ENCODE data around the gene GRM3.
A peak's percentile ranks its signal among the peaks of the same experiment; 100 is the strongest.

GRM3 gene

DNA sequence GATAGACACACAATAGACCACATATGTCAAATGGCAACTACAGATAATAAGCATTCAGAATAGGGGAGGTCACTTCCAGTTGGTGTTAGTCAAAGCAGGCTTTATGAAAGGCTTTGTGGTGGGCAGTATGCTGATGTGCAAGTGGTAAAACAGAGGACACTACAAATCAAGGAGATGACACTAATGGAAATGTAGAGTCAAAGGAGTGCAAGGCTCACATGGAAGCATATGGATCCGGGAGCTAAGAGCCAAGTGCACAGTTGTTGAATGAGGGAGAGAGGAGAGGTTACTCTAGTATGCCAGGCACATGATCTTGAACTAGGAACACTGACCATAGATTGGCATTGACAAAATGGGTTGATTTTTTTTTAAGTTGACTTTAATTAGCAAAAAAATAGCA, 62.7 kb downstream of the GRM3 start:
- DNase-seq, result peak in 1 of 2 experiments; percentile 11

GRCh38 chr7:86708031-86708680, 64.4 kb downstream of the GRM3 start:
- peak; percentile 56 to 87 for DNase-seq

DNA sequence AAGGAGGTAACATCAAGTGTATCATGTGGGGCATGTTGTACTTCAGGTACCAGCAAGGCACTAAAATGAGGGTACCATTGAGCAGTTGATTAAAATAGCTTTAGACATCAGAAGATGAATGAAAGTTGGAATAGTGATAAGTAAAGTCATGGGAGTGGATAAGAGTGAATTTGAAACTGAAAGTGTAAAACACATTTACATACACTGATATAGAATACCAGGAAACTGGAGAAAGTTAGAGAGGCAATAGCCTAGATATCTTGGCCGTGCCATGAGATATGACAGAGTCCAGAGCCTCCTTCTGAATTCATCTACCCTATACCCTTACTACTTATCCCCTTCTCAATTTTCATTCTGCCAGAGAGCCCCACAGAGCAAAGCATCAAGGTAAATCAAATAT, 76.6 kb downstream of the GRM3 start:
- no peak for DNase-seq

GRCh38 chr7:86733783-86734182, 90.1 kb downstream of the GRM3 start:
- peak in 1 of 2 experiments; percentile 29 for DNase-seq

GRCh38 chr7:86745013-86745745, 101.5 kb downstream of the GRM3 start:
- DNase-seq, result peak in 1 of 2 experiments; percentile 59

DNA sequence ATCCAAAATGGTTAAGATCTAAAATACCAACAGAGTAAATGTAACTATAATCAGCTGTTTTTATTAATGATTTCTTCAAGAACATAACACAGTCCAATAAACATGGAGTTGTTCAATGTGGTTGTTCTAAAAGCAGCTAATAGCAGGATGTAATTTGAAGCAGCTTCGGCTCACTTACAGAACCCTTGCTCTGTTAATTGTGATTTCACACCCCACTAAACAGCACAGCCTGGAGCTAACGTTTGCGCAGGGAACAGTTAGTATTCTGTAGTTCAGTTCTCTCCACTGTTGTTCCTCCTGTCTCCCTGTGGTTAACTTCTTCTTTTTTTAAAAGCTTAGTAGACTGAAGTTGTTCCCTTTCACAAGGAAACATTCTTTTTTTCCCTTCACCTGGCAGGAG, 104.0 kb downstream of the GRM3 start:
- DNase-seq, result peak in 1 of 2 experiments; percentile 14

DNA sequence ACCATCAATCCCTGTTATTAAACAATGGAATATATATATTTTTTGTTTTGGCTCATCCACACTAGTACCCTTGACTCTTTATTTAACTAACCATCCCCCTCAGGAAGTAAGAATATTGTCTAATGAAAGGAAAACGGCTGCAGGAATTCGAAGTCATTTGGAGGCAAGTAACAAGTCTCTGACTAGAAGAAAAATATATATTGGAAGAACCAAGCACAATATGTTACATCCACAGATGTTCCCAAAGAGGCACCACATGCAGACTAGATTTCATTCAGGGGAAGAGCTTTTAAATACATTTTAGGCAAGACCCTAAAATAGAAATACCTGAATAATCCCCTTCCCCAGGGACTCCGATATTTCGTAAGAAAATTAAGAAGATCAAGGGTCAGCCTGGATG, 104.5 kb downstream of the GRM3 start:
- no peak for DNase-seq

GRCh38 chr7:86748843-86749719, 105.4 kb downstream of the GRM3 start:
- no peak for DNase-seq

DNA sequence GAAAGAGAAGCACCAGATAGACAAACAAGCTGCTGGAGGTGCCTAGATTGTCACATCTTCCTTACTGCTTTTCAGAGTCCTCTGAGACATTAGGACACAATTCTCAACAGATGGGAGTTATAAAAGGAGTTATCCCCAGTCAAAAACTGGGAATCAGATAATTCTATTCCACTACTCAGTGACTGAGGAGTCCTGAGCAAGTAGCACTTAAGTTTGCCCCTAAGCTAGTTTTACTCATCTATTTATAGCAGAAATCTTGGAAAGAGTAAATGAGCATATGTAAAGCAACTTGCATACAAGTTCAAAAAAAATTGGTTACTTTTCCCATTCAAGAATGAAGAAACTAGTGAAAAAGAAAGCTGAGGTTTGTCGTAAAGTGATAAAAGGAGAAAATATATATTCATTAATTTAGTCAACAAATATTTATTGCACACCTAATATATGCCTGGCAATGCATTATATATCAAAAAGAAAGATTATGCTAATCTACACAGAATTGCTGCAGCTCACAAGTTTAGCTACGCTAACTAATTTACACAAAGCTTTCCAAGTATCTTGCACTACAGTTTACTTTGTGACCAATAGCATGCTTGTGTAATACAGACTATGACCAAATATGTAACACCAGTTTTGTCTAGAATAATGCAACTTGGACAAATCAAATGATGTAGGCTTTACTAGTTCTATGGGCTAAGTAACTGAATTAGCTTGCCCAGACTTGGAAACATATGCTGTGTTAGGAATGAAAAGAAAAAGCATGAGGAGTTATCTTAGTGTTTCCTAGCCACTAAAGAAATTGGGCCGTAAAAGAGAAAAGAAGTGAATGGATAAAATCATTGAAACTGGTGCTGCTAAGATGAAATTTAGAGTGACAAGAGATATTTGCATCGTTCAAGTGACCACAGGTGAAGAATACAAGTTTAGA, 106.3 kb downstream of the GRM3 start:
- DNase-seq, result no peak

GRCh38 chr7:86760236-86760635, 116.5 kb downstream of the GRM3 start:
- no peak for DNase-seq

DNA sequence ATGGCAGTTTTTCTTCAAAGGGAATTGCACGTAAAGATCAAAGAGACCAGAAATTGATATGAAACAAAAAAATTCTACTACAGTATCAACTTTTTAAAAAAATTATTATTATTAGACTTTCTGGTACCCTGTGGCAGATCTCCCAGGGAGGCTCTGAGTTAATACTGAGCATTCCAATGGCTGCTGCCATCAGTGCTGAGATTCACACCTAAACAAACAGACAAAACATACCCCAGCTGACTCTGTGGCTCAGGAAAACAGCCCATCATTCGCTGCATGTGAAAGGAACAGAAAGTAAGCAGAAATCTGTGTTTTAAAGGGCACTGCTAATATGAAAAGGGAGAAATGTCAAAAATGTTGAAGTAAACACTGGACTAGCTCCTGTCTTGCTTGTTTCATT, 118.4 kb downstream of the GRM3 start:
- DNase-seq, result no peak

GRCh38 chr7:86765931-86766330, 122.2 kb downstream of the GRM3 start:
- no peak for DNase-seq

GRCh38 chr7:86768394-86768793, 124.7 kb downstream of the GRM3 start:
- DNase-seq, result no peak

DNA sequence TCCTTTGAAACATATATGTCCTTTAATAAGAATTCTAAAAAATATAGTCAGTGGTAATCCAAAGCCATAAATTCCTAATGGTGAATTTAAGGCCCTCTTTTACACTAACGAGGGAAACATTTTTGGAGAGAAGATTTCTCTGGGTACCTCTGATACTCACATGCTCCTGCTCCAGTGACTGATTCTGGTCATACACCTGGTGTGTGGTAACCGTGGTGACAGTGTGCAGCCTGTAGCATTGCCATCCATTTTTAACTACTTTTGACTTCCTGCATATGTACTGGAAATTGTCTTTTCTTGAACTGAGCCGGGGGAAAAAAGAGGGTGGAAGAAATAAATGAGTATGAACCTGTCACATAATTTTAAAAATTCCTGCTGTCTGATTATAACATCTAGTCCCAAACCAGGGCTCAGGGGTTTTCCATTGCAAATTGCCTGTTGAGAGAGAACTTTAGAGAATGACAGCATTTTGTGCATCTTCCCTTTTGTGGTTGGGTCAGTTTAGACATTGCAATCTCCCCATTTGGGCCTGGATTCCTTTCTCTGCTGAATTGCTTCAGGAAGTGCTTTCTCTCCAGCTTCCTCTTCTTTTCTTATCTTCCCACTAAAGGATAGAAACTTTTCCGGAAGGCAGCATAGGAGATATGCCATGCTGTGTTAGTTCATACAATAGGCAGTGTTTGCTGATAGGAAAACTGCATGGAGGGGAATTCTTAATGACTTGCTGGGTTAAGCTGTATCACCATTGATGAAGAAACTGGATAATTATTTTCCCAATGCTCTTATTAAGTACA, 125.5 kb downstream of the GRM3 start:
- DNase-seq, result no peak

DNA sequence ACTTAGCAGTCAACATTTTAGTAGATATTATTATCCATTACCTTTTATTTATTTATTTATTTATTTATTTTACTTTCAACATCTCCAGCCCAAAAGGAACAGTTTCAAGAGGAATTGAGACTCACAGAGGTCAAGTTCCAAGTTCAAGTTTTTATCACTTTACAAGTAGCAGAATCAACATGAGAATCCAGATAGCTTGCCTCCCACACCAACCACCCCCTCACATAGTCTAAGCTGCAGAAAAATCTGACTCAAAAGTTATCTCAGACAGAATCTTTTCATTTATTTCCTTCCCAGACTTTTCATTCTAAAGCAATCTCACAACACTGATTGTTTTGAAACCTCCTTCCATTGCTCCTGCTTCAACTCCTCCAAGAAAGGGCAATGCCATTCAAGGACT, 129.6 kb downstream of the GRM3 start:
- no peak for DNase-seq

GRCh38 chr7:86775203-86775602, 131.5 kb downstream of the GRM3 start:
- no peak for DNase-seq

GRCh38 chr7:86776136-86776535, 132.4 kb downstream of the GRM3 start:
- DNase-seq, result no peak

- no peak for DNase-seq
Measured at GRCh38 chr7:86778271-86778670, 134.6 kb downstream of the GRM3 start.

- peak; percentile 28 to 38 for DNase-seq
Measured at GRCh38 chr7:86784765-86785164, 141.1 kb downstream of the GRM3 start.

GRCh38 chr7:86785641-86786040, 141.9 kb downstream of the GRM3 start:
- no peak for DNase-seq

DNA sequence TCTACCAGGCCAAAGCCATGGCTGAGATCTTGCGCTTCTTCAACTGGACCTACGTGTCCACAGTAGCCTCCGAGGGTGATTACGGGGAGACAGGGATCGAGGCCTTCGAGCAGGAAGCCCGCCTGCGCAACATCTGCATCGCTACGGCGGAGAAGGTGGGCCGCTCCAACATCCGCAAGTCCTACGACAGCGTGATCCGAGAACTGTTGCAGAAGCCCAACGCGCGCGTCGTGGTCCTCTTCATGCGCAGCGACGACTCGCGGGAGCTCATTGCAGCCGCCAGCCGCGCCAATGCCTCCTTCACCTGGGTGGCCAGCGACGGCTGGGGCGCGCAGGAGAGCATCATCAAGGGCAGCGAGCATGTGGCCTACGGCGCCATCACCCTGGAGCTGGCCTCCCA, 142.7 kb downstream of the GRM3 start:
- no peak for DNase-seq

GRCh38 chr7:86788948-86789347, 145.2 kb downstream of the GRM3 start:
- DNase-seq, result no peak

Measured in NCI-H446 (cell line).